ENCODE results near the gene LNX2. TPM values are rescaled to one million over a fixed set of nuclear protein-coding genes. Genes with fewer than 3 reads are reported as not detected.

Gene LNX2
- total and polyA plus RNA-seq, 9 donors: 3.6 to 9.8 (median 7.8) TPM

DNA sequence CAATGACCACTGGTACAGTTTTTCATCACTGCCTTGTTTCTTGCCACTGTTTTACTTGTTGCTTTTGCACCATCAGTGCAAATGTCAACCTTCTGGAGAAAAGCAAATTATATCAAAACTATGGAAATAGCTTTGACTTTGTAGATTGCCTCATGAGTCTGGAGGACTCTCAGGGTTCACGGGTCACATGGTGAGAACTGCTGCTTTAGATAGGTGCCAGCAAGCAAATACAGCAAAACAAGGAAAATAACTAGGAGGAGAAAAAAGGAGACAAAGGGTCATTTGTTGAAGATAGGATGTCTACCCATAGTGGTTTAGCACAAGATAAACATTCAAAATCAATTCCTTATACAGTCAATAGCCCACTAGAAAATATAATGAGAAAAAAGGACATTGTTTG, 34.5 kb upstream of the LNX2 start:
- no peak for DNase-seq
- Histone ChIP-seq H3K9me3 (peaks cover 0 to 4% of the 10 kb centered on the region in 2 donors), H3K4me1 (ENCODE audit: insufficient read depth) (no peaks in the 10 kb centered on the region), H3K4me3 (no peak overlapping the region), H3K27me3 (no peaks in the 10 kb centered on the region), H3K36me3 (no peaks in the 10 kb centered on the region), H3K27ac (no peak overlapping the region)
- TF ChIP-seq POLR2A (IDR thresholded peaks at IDR 0.05) (no peak), EP300 (IDR thresholded peaks at IDR 0.05) (no peak)
- TF ChIP-seq, protein P1, sequence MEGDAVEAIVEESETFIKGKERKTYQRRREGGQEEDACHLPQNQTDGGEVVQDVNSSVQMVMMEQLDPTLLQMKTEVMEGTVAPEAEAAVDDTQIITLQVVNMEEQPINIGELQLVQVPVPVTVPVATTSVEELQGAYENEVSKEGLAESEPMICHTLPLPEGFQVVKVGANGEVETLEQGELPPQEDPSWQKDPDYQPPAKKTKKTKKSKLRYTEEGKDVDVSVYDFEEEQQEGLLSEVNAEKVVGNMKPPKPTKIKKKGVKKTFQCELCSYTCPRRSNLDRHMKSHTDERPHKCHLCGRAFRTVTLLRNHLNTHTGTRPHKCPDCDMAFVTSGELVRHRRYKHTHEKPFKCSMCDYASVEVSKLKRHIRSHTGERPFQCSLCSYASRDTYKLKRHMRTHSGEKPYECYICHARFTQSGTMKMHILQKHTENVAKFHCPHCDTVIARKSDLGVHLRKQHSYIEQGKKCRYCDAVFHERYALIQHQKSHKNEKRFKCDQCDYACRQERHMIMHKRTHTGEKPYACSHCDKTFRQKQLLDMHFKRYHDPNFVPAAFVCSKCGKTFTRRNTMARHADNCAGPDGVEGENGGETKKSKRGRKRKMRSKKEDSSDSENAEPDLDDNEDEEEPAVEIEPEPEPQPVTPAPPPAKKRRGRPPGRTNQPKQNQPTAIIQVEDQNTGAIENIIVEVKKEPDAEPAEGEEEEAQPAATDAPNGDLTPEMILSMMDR (IDR thresholded peaks at IDR 0.05): no peak
- WGBS, 3 donors: 95 to 97% (median 95%) methylated on average over 1 of the region's 1 CpG
- intact Hi-C loops (cut with DNase I): no loop called here

DNA sequence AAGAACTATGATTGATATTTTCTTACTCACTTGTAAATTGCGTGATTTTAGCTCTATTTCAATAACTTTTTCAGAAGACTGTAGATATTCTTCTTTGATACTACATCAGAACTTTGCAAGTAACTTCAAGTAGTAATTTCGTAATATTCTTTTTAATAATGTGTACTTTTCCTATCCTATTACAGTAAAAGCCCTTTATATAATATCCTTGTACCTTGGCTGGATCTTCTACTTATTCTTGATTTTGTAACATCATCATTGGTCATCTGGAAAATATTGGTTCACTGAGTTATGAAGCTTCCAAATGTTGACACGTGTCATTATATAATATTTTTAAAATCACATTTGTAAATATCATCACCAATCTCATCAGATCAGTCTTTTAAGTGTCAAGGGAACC, 33.7 kb upstream of the LNX2 start:
- no peak for DNase-seq
- peaks cover 0 to 4% of the 10 kb centered on the region in 2 donors for H3K9me3 ChIP-seq
- no peaks in the 10 kb centered on the region for H3K36me3 ChIP-seq
- H3K4me1 ChIP-seq (ENCODE audit: insufficient read depth): no peaks in the 10 kb centered on the region
- H3K4me3 ChIP-seq: no peak overlapping the region
- WGBS, 3 donors: 96 to 98% (median 96%) methylated on average over 3 of the region's 3 CpGs
- intact Hi-C loops (cut with DNase I): no loop called here
- H3K27ac ChIP-seq: no peak overlapping the region
- TF ChIP-seq, protein P1 (IDR thresholded peaks at IDR 0.05): no peak
- TF ChIP-seq EP300 (IDR thresholded peaks at IDR 0.05): no peak
- TF ChIP-seq POLR2A (IDR thresholded peaks at IDR 0.05): no peak
- H3K27me3 ChIP-seq: no peaks in the 10 kb centered on the region

DNA sequence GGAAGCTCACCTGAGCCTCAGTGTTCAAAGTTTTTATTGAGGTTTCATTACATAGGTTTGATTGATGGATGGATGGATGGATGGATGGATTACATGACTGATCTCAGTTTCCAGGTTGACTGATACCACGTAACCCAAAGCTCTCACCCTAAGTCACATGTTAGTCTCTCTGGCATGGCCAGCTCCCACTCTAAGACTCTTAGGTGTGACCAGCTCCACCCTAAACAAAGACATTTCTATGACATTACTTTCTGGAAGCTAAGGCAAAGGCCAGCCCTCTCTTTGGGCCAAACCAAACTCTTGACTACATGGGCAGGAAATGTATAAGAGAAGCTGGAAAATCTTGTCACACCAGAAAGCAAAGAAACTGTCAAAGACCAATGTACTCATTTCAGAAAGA, 30.0 kb upstream of the LNX2 start:
- DNase-seq: no peak
- Histone ChIP-seq H3K27me3 (no peaks in the 10 kb centered on the region), H3K4me1 (ENCODE audit: insufficient read depth) (no peaks in the 10 kb centered on the region), H3K36me3 (no peaks in the 10 kb centered on the region), H3K4me3 (no peak overlapping the region), H3K27ac (no peak overlapping the region), H3K9me3 (peaks cover 0 to 4% of the 10 kb centered on the region in 2 donors)
- intact Hi-C loops (cut with DNase I): no loop called here
- 96 to 100% (median 100%) methylated on average over 1 of the region's 1 CpG for WGBS, 3 donors
- TF ChIP-seq POLR2A (IDR thresholded peaks at IDR 0.05): no peak
- TF ChIP-seq, protein P1 (IDR thresholded peaks at IDR 0.05): no peak
- TF ChIP-seq EP300 (IDR thresholded peaks at IDR 0.05): no peak

DNA sequence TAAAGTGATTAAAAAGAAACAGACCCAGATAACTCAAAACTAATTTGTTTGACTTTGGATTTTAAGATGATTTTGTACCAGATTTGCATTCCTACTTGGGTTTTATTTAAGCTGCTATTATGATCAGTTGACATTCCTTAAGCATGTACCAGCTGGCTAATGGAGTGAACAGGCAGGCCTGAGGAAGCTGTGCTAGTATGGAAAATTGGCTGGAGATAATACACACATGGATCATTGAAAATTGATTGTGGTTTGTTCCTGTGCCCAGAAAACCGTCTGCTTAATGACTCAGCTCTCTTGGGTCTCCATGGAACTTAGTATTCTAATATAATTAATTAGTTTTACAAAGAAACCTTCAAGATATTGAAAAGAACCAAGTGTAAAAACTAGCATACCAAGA, 24.0 kb upstream of the LNX2 start:
- Histone ChIP-seq H3K9me3 (no peaks in the 10 kb centered on the region), H3K27ac (peak overlapping the region in 1 of 2 donors; percentile 46), H3K36me3 (no peaks in the 10 kb centered on the region), H3K27me3 (no peaks in the 10 kb centered on the region), H3K4me1 (ENCODE audit: insufficient read depth) (peaks cover 11% of the 10 kb centered on the region), H3K4me3 (no peak overlapping the region)
- no peak for DNase-seq
- WGBS, 3 donors: 5 to 10% (median 6%) methylated on average over 1 of the region's 1 CpG
- TF ChIP-seq, protein P1 (IDR thresholded peaks at IDR 0.05): no peak
- TF ChIP-seq EP300 (IDR thresholded peaks at IDR 0.05): no peak
- no peak for TF ChIP-seq POLR2A (IDR thresholded peaks at IDR 0.05)
- intact Hi-C loops (cut with DNase I): no loop called here
